ENCODE results near the gene EFTUD2.
"Not testable (repeated sequence)": the region's sequence is repeated elsewhere in the genome, so short reads cannot be mapped to it uniquely, and the experiment has no call there.

- not testable (repeated sequence) for TF ChIP-seq POLR2AphosphoS5 (IDR thresholded peaks at IDR 0.05)
- TF ChIP-seq, protein P1, sequence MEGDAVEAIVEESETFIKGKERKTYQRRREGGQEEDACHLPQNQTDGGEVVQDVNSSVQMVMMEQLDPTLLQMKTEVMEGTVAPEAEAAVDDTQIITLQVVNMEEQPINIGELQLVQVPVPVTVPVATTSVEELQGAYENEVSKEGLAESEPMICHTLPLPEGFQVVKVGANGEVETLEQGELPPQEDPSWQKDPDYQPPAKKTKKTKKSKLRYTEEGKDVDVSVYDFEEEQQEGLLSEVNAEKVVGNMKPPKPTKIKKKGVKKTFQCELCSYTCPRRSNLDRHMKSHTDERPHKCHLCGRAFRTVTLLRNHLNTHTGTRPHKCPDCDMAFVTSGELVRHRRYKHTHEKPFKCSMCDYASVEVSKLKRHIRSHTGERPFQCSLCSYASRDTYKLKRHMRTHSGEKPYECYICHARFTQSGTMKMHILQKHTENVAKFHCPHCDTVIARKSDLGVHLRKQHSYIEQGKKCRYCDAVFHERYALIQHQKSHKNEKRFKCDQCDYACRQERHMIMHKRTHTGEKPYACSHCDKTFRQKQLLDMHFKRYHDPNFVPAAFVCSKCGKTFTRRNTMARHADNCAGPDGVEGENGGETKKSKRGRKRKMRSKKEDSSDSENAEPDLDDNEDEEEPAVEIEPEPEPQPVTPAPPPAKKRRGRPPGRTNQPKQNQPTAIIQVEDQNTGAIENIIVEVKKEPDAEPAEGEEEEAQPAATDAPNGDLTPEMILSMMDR (IDR thresholded peaks at IDR 0.05) = not testable (repeated sequence)
Measured at GRCh38 chr17:44945652-44946051, 46.4 kb upstream of the EFTUD2 start.
